ENCODE results near the gene CDK10.
A peak's percentile ranks its signal among the peaks of the same experiment; 100 is the strongest.
"Not testable (repeated sequence)": the region's sequence is repeated elsewhere in the genome, so short reads cannot be mapped to it uniquely, and the experiment has no call there.

Gene CDK10

DNA sequence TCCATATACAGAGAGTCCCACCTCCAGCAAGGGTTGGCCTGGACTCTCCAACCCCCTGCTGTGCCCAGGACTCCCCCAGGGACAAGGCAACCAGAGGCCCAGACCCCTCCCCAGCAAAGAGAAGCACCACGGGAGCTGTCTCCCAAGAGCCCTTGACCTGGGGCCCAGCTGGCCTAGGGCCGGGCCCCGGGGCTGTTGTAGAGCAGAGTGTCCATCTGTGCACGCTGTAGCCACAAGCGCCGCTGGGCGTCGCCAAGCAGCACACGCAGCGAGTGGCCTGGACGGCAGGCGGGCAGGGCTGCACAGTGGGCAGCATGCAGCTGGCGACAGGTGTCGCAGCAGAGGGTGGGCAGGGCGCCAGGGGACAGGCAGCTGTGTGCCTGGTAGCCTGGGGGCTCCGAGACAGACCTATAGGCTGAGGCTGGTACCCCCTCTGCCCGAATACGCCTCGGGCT is 10.7 kb downstream of the CDK10 start:
- no peaks in the 10 kb centered on the region for H3K27me3 ChIP-seq (ENCODE audit: control insufficient read depth, low read length)
- no peaks in the 10 kb centered on the region; the same call in 1 of the 2 replicates for H4K20me1 ChIP-seq (ENCODE audit: control insufficient read depth, insufficient read depth, low read depth, low read length)
- H3K9me2 ChIP-seq (replicated peaks; ENCODE audit: control insufficient read depth, low read length), result no peaks in the 10 kb centered on the region
- no peak overlapping the region for H3K27ac ChIP-seq (ENCODE audit: low read depth, low read length)
- H3K9me3 ChIP-seq (ENCODE audit: control insufficient read depth, insufficient read depth, low read length), result no peaks in the 10 kb centered on the region
- peaks cover 5% of the 10 kb centered on the region; the same call in 1 of the 2 replicates for H3F3A ChIP-seq (ENCODE audit: control insufficient read depth, insufficient read depth)
- TF ChIP-seq, protein P1, sequence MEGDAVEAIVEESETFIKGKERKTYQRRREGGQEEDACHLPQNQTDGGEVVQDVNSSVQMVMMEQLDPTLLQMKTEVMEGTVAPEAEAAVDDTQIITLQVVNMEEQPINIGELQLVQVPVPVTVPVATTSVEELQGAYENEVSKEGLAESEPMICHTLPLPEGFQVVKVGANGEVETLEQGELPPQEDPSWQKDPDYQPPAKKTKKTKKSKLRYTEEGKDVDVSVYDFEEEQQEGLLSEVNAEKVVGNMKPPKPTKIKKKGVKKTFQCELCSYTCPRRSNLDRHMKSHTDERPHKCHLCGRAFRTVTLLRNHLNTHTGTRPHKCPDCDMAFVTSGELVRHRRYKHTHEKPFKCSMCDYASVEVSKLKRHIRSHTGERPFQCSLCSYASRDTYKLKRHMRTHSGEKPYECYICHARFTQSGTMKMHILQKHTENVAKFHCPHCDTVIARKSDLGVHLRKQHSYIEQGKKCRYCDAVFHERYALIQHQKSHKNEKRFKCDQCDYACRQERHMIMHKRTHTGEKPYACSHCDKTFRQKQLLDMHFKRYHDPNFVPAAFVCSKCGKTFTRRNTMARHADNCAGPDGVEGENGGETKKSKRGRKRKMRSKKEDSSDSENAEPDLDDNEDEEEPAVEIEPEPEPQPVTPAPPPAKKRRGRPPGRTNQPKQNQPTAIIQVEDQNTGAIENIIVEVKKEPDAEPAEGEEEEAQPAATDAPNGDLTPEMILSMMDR (IDR thresholded peaks at IDR 0.05; ENCODE audit: low read depth, low read length, poor library complexity, severe bottlenecking), result no peak
- no peak for TF ChIP-seq EZH2phosphoT487 (IDR thresholded peaks at IDR 0.05; ENCODE audit: borderline replicate concordance, low read length)
- H3K4me2 ChIP-seq (ENCODE audit: low read length), result no peak overlapping the region
- no peaks in the 10 kb centered on the region for H3K79me2 ChIP-seq (ENCODE audit: control insufficient read depth, low read length)
- H3K36me3 ChIP-seq (ENCODE audit: control insufficient read depth, low read length), result peaks cover 43% of the 10 kb centered on the region
- peaks cover 32% of the 10 kb centered on the region for H3K4me1 ChIP-seq (ENCODE audit: control insufficient read depth, low read length)
- H3K4me3 ChIP-seq (ENCODE audit: low read length), result no peak overlapping the region

DNA sequence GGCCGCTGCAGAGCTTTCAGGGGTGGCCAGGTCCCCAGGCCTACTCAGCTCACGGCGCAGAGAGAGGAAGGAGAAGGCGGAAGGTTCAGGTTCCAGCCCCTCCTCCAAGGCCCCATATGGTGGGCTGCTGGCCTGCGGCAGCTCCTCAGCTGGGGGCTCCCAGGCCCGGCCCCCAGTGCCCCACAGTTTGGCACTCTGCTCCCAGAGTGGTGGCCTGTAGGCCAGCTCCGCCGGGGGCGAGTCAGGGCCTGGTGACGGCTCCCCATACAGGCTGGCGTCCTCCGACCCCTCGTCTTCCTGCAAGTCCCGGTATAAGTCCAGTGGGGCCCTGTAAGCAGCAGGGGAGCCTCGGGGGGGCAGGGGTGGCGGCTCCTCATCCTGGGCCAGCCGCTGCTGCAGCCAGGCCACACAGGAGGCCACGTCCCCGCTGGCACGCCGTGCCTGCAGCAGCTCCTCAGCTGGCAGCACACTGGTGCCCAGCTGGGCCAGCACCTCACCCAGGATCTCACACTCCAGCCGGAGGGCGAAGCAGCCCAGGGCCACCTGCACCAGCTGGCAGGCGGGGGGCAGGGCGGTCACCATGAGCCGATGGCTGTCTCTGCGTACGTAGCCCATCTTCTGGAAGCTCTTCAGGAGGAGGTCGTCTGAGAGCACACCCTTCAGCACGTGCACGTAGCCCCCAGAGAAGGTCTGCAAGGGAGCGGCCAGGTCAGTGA is 11.3 kb downstream of the CDK10 start:
- Histone ChIP-seq H3K27me3 (ENCODE audit: control insufficient read depth, low read length) (no peaks in the 10 kb centered on the region), H3K9me2 (replicated peaks; ENCODE audit: control insufficient read depth, low read length) (no peaks in the 10 kb centered on the region), H3K9me3 (ENCODE audit: control insufficient read depth, insufficient read depth, low read length) (no peaks in the 10 kb centered on the region), H3K27ac (ENCODE audit: low read depth, low read length) (no peak overlapping the region), H3F3A (ENCODE audit: control insufficient read depth, insufficient read depth) (peaks cover 5% of the 10 kb centered on the region; the same call in 1 of the 2 replicates), H3K4me3 (ENCODE audit: low read length) (no peak overlapping the region), H3K4me2 (ENCODE audit: low read length) (no peak overlapping the region), H3K79me2 (ENCODE audit: control insufficient read depth, low read length) (no peaks in the 10 kb centered on the region), H3K36me3 (ENCODE audit: control insufficient read depth, low read length) (peaks cover 39% of the 10 kb centered on the region), H4K20me1 (ENCODE audit: control insufficient read depth, insufficient read depth, low read depth, low read length) (no peaks in the 10 kb centered on the region; the same call in 1 of the 2 replicates), H3K4me1 (ENCODE audit: control insufficient read depth, low read length) (peaks cover 38% of the 10 kb centered on the region)
- TF ChIP-seq, protein P1 (IDR thresholded peaks at IDR 0.05; ENCODE audit: low read depth, low read length, poor library complexity, severe bottlenecking), result no peak
- TF ChIP-seq EZH2phosphoT487 (IDR thresholded peaks at IDR 0.05; ENCODE audit: borderline replicate concordance, low read length), result no peak

DNA sequence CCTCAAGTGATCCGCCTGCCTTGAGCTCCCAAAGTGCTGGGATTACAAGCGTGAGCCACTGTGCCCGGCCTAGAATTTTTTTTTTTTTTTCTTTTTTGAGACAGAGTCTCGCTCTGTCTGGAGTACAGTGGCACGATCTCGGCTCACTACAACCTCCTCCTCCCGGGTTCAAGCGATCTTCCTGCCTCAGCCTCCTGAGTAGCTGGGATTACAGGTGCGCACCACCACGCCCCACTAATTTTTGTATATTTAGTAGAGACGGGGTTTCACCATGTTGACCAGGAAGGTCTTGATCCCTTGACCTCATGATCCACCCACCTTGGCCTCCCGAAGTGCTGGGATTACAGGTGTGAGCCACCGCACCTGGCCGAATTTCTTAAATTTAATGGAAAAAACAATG is 12.2 kb downstream of the CDK10 start:
- Histone ChIP-seq H3K36me3 (ENCODE audit: control insufficient read depth, low read length) (peaks cover 32% of the 10 kb centered on the region), H3K4me1 (ENCODE audit: control insufficient read depth, low read length) (peaks cover 38% of the 10 kb centered on the region)
- H3F3A ChIP-seq (ENCODE audit: control insufficient read depth, insufficient read depth); H3K79me2 ChIP-seq (ENCODE audit: control insufficient read depth, low read length); H3K9me2 ChIP-seq (replicated peaks; ENCODE audit: control insufficient read depth, low read length); H4K20me1 ChIP-seq (ENCODE audit: control insufficient read depth, insufficient read depth, low read depth, low read length); H3K4me3 ChIP-seq (ENCODE audit: low read length); H3K4me2 ChIP-seq (ENCODE audit: low read length); H3K9me3 ChIP-seq (ENCODE audit: control insufficient read depth, insufficient read depth, low read length); H3K27me3 ChIP-seq (ENCODE audit: control insufficient read depth, low read length); H3K27ac ChIP-seq (ENCODE audit: low read depth, low read length): not testable (repeated sequence)

DNA sequence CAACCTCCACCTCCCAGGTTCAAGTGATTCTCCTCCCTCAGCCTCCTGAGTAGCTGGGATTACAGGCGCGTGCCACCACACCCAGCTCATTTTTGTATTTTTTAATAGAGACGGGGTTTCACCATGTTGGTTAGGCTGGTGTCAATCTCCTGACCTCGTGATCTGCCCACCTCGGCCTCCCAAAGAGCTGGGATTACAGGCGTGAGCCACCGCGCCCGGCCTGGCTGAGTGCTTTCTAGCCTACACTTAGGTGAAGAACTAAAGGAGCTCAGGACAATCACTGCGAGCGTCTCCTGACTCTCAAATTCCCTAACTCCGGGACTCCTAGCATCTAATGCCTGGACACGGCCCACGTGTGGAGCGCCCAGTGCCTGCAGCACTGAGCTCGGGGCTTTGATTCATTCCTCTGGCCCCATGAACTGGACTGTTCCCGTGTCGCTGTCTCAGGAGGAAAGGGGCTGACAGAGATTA is 13.2 kb downstream of the CDK10 start:
- not testable (repeated sequence) for H3K27ac ChIP-seq (ENCODE audit: low read depth, low read length); H3K9me2 ChIP-seq (replicated peaks; ENCODE audit: control insufficient read depth, low read length); H3K79me2 ChIP-seq (ENCODE audit: control insufficient read depth, low read length); H4K20me1 ChIP-seq (ENCODE audit: control insufficient read depth, insufficient read depth, low read depth, low read length); H3F3A ChIP-seq (ENCODE audit: control insufficient read depth, insufficient read depth); H3K27me3 ChIP-seq (ENCODE audit: control insufficient read depth, low read length); H3K9me3 ChIP-seq (ENCODE audit: control insufficient read depth, insufficient read depth, low read length)
- Histone ChIP-seq H3K36me3 (ENCODE audit: control insufficient read depth, low read length) (peaks cover 22% of the 10 kb centered on the region), H3K4me2 (ENCODE audit: low read length) (peak overlapping the region; percentile 90), H3K4me1 (ENCODE audit: control insufficient read depth, low read length) (peaks cover 38% of the 10 kb centered on the region), H3K4me3 (ENCODE audit: low read length) (peak overlapping the region; percentile 93)
